Stimulated activated CD4-positive, alpha-beta T cell treated with anti-CD3 and anti-CD28 coated beads, TNF-alpha, amount 100 ng/mL, for 24 hours (primary cell): Measurements from ENCODE around the gene PMP22.

Experiments
- DNase-seq, 3 experiments: peaks; one replicate each; pipeline ENCODE4 v3.0.0-alpha.2; 2020; ENCODE audit warnings: low read depth in 3 of 3

PMP22 gene

GRCh38 chr17:15274017-15274416 lies 8.9 kb upstream of the PMP22 start:
- no peak for DNase-seq

GRCh38 chr17:15273141-15273793 lies 8.1 kb upstream of the PMP22 start:
- DNase-seq = no peak

GRCh38 chr17:15271741-15272140 lies 6.6 kb upstream of the PMP22 start:
- no peak for DNase-seq

- no peak for DNase-seq
Measured at GRCh38 chr17:15270628-15271381, 5.7 kb upstream of the PMP22 start.

DNA sequence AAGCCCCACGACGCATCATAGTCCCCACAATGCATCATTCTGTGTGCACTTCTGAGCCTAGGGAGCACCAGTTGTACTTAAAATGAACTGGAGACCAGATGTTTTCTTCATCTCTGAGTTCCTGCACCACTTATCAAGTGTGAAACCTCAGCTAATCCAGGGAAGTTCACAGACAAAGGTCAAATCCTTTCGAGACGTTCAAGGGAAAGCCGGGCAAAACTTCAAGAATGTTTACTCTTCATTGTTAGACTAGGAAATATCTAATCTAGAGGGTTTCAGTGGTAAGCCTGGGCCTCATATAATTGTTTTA lies 4.6 kb upstream of the PMP22 start:
- DNase-seq = no peak

DNA sequence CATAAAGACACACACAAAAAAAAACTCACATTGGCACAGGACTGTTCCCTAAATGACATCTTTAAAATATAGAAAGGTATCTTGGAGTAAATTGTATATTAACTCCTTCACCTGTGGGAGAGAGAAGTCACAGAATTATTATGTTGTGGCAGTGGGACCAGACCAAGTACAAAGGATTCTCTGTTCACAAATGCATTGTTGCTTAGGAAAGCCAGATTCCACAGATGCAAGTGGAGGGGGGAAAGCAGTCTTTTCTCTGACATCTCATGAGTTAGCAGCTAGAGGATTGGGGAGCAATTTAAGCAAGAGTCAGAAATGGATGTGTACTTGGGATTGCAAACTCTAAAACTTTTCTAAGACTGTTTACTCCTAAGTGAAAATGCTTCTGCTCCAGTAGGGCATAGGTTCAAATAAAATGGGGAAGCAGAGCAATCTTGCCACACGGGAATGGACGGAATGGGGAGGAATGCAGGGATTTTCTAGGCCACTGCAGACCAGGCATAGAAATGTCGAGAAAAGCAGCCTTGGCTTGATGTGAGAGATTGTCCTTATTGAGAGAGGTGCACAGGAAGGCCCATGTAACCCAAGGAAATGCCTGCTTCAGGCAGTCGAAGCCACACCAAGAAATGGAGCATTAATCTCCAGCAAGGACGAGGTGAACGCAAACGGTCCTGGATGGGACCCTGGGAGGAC lies 4.1 kb upstream of the PMP22 start:
- no peak for DNase-seq

DNA sequence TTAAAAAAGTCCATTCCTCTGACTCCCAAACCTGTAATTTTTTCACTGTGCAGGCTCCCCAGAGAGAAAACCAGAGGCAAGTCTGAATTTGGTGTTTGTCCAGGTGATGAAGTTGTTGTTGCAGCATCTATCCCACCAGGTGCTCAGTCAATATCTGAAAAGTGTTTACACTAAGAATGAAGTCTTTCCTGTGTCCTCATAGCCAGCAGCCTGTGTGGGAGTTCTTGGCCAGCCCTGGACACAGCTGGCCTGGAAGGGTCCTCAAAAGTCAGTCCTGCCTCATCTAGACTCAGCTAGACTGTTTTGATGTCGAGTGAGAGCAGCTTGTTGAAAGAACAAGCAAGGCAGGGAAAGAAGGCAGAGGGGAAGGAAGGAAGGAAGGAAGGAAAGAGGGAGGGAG lies 3.3 kb upstream of the PMP22 start:
- DNase-seq = no peak

DNA sequence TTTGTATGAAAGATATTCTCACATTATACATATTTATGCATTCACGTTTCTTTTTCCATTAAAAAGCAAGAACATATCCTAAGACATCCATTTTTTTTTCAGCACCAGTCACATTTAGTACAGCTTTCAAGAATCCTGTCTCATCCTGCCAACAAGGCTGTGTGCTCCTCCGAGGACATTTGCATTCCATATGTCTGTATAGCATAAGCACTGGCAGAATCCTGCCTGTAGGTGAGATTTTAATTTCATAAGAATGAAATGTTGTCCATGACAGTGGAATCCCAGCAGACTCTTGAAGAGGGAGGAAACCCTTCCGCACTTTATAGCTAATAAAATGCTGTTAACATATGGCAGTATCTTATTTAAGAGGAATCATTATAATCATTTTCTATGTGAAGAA lies 2.9 kb upstream of the PMP22 start:
- no peak for DNase-seq

DNA sequence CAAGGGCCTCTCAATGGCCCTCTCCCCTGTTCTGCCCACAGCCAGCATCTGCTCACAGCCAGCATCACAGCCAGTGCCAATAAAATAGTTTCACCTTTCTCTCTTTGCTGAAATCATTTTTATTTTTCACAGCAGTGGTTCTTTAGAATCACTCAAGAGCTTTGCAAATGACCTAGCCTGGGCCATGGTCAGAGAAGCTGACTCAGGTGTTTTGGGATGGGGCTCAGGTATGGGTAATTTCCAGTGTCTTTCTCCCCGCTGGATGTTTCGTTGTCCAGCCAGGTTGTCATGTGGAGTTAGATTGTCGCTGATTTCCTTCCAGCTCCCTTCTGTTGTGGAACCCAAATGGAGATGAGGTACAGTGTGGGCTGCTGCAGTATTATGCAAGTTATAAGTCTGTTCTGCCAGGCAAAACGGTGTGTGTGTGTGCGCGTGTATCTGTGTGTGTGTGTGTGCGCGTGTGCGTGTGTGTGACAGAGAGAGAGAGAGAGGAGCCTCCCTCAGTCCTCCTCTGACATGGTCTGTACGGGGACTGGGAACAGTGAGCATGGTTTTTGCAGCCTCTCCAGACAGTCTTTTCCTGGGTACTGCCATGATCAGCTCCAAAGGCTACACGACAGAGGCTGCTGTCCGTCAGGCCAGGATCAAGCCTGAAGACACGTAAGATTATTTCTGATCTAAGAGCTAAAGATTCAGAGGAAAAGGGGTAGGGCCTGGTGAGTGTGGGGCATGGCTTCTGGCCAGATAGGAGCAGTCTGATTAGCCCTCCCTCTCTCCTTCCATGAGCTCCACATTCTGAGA lies 1.4 kb upstream of the PMP22 start:
- DNase-seq = no peak

GRCh38 chr17:15264542-15264941 lies 584 bp downstream of the PMP22 start:
- DNase-seq = no peak

DNA sequence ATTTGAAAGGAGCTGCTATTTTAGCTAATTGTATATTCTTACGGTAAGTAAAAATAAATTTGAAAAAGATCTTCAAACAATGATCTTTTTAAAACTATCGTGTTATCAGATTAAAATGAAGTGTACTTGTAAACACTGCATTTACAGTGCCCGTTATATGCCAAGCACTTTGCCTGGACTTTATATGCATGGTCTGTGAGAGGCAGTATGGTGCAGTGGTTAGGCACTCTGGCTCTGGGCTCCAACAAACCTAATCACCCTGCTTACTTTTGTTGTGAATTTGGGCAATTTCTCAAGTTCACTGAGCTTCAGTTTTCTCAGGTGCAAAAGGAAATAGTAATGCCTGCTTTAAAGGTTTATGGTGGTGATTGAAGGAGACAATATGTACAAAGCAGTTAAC lies 1.4 kb downstream of the PMP22 start:
- DNase-seq = no peak

GRCh38 chr17:15263206-15263579 lies 1.9 kb downstream of the PMP22 start:
- no peak for DNase-seq

DNA sequence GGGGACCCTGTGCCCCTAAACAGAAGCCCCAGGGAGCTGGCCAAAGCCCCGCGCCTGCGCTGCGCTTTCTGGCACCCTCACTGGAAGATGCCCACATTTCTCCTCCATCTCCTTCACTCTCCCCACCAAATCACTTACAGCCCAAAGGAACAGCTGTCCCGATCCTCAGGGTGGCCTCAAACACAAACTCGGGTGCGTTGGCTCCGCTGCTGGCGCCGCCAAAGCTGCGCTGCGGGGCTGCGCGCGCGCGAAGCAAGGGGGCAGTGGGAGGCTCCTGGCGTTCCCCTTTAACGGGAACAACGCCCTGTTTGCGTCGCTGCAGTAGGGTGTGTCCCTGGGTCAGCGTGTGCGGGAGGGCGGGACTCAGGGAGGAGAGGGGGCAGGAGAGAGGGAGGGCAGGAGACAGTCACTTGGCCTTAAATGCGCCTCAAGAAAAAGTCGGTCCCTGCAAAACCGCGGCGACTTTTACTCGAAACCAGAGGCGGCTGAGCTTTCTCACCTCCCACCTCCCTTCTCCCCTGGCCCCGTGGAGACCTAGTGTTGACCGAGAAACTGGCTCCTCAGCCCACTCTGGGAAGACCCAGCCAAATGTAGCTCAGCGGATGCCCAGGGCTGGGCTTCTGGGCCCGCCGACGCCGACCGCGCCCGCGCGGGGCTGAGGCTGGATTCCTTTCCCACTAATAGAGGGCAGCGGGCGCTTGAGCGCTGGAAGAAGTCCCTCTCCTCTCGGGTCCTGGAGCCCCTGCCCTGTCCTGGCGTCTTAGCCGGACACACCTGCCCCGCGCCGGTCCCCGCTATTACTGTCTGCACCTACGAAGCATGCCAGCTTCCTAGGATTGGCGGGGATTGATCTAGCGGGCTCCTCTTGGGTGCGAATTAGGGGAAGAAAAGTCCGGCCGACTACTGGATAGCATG lies 2.6 kb downstream of the PMP22 start:
- DNase-seq = peak in 1 of 3 experiments; percentile 3

GRCh38 chr17:15261802-15262290 lies 3.3 kb downstream of the PMP22 start:
- peak in 1 of 3 experiments; percentile 3 for DNase-seq

DNA sequence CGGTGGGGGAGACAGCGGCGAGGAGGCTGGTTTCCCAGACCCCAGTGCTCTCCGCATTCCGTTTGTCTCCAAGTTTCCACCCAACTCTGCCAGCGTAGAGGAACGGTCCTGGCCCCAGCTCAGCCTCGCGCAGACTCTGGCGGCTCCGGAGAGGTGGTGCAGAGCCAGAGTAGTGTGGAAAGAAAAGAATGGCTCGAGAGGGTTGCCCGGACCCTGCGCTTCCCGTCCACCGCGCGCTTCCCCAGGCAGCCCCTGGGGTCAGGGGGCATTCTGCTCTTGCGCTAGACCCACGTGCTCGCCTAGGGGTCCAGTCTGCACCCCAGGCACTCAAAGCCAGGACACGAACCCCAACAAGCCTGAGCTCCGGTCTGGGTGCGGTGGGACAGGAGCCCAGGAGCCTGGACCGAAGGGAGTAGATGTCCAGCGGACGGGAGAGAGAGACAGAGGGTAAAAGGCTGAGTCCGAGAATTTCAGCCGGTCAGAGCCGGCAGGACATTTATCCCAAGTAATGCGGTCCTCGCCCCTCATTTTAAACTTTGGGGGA lies 3.8 kb downstream of the PMP22 start:
- peak in 1 of 3 experiments; percentile 5 for DNase-seq

- peak in 2 of 3 experiments; percentile 16 to 60 for DNase-seq
Measured at GRCh38 chr17:15260376-15261257, 4.5 kb downstream of the PMP22 start.

DNA sequence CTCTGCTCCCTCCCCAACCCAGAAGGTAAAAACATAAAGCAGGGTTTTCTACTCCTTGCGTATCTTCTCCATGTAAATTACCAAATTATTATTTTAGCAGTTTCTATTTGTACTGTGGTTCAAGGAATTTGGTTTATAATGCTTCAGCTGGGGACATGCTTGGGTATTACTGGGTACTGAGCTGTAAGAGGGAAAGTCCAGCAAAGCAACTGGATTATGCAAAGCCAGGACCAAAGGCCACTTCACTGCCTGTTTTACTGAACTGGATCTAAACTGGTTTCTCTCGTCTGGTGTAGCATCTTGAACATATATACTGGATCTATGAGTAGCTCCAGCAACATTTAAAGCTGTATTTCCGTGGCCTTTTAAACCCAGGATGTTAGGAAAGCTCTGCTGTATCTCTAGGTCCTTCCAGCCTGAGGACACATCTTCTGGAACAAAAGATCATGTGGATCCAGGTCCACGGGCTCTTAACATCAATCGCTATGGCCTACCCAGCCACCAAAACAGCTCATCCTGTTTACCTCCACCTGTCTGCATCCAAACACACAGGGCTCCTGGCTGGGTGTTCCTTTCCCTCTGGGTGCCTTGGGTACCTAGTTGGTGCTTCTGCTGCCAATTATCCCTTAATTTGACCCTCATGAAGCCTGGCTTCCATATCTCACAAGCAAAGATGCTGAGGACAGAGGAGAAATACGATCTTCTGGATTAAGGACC lies 7.2 kb downstream of the PMP22 start:
- DNase-seq = no peak

- DNase-seq = peak; percentile 21 to 62 (median 33)
Measured at GRCh38 chr17:15257258-15257788, 7.8 kb downstream of the PMP22 start.

GRCh38 chr17:15256689-15257088 lies 8.4 kb downstream of the PMP22 start:
- no peak for DNase-seq
